Activated CD8-positive, alpha-beta memory T cell treated with anti-CD3 and anti-CD28 coated beads, Interleukin-2, amount 10 ng/mL, durations not matched to agents 7 days and 5 days (primary cell): ENCODE data around the gene GXYLT2. TPM values are rescaled to one million over a fixed set of nuclear protein-coding genes. Genes with fewer than 3 reads are reported as not detected.
"Not testable (repeated sequence)": the region's sequence is repeated elsewhere in the genome, so short reads cannot be mapped to it uniquely, and the experiment has no call there.

ENCODE experiments used
- ATAC-seq: fragments of 150-1000 bp; cut with Tn5 transposase; one replicate; pipeline ENCODE4 v1.10.0; 2021; ENCODE audit warnings: moderate library complexity
- CTCF ChIA-PET: fragments of 350-600 bp; sonication (Branson Sonifier 250); formaldehyde crosslinking; loops from one replicate; lab custom pipeline; 2021; ENCODE audit warnings: antibody characterized with exemption; lab: Charles Lee
- DNase-seq: peaks from one replicate; pipeline ENCODE4 v3.0.0-alpha.2; 2020
- H3K27ac Mint-ChIP-seq: one replicate; pipeline ENCODE4 v1.8.0; 2021; ENCODE audit warnings: mild to moderate bottlenecking, mixed read lengths
- H3K27me3 Mint-ChIP-seq: one replicate; pipeline ENCODE4 v1.8.0; 2021; ENCODE audit warnings: mixed read lengths
- H3K36me3 Mint-ChIP-seq: one replicate; pipeline ENCODE4 v1.8.0; 2021; ENCODE audit warnings: mild to moderate bottlenecking, mixed read lengths
- H3K4me1 Mint-ChIP-seq: one replicate; pipeline ENCODE4 v1.8.0; 2021; ENCODE audit warnings: mixed read lengths
- H3K4me3 Mint-ChIP-seq: one replicate; pipeline ENCODE4 v1.8.0; 2021; ENCODE audit warnings: mild to moderate bottlenecking, moderate library complexity, mixed read lengths
- H3K9me3 Mint-ChIP-seq: one replicate; pipeline ENCODE4 v1.8.0; 2022; ENCODE audit warnings: low read depth, mixed read lengths
- total RNA-seq, 2 experiments: library from RNA; stranded (reverse); gene quantifications; one replicate each; pipeline ENCODE4 v1.2.3, GENCODE V29; 2021

Gene GXYLT2
- total RNA-seq, 2 experiments from 2014 or later = not detected

DNA sequence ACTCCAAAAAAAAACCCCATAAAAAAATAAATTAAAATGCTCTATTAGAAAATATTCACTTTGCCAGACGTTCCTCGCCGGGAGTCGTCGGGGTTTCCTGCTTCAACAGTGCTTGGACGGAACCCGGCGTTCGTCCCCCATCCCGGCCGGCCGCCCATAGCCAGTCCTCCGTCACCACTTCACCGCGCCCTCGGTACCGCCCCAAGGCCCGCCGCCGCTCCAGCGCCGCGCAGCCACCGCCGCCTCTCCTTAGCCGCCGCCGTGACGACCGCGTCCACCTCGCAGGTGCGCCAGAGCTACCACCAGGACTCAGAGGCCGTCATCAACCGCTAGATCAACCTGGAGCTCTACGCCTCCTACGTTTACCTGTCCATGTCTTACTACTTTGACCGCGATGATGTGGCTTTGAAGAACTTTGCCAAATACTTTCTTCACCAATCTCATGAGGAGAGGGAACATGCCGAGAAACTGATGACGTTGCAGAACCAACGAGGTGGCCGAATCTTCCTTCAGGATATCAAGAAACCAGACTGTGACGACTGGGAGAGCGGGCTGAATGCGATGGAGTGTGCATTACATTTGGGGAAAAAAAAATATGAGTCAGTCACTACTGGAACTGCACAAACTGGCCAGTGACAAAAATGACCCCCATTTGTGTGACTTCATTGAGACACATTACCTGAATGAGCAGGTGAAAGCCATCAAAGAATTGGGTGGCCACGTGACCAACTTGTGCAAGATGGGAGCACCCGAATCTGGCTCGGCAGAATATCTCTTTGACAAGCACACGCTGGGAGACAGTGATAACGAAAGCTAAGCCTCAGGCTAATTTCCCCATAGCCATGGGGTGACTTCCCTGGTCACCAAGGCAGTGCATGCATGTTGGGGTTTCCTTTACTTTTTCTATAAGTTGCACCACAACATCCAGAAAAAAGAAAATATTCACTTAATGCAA, 41.2 kb downstream of the GXYLT2 start:
- H3K9me3 Mint-ChIP-seq, H3K4me1 Mint-ChIP-seq, CTCF ChIA-PET, ATAC-seq, H3K36me3 Mint-ChIP-seq, DNase-seq, H3K4me3 Mint-ChIP-seq, H3K27ac Mint-ChIP-seq: not testable (repeated sequence)
- peaks cover 23% of the 10 kb centered on the region for H3K27me3 Mint-ChIP-seq

- DNase-seq = no peak
- no peak overlapping the region for H3K27ac Mint-ChIP-seq
- H3K4me1 Mint-ChIP-seq = no peaks in the 10 kb centered on the region
These were observed 42.9 kb downstream of the GXYLT2 start for GRCh38 chr3:72930754-72931153.

DNA sequence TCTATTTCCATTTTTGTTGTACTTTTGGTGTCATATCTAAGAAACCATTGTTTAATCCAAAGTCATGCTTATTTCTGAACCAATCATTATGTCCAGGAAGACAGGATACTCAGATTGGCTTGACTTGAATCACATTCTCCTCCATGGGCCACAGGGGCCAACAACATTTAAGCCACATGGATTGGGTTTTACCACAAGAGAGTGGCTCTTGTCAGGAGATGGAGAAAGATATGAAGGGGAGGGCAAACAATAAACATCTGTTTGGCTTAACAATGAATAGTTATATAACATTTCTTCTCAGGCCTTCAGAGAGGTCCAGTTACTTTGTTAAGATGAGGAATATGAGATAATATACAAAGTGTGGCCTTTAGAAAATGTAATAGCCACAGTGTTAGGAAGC, 44.6 kb downstream of the GXYLT2 start:
- Mint-ChIP-seq H3K9me3 (no peaks in the 10 kb centered on the region), H3K27ac (no peak overlapping the region), H3K27me3 (peaks cover 26% of the 10 kb centered on the region), H3K4me3 (no peak overlapping the region), H3K36me3 (no peaks in the 10 kb centered on the region), H3K4me1 (no peaks in the 10 kb centered on the region)
- ATAC-seq = no peak
- no peak for DNase-seq
- CTCF ChIA-PET = no interaction called here

More at GRCh38 chr3:72930754-72931153, 42.9 kb downstream of the GXYLT2 start:
- Mint-ChIP-seq H3K9me3 (no peaks in the 10 kb centered on the region), H3K4me3 (no peak overlapping the region), H3K36me3 (no peaks in the 10 kb centered on the region), H3K27me3 (peaks cover 27% of the 10 kb centered on the region)
- CTCF ChIA-PET = no interaction called here
- no peak for ATAC-seq

DNA sequence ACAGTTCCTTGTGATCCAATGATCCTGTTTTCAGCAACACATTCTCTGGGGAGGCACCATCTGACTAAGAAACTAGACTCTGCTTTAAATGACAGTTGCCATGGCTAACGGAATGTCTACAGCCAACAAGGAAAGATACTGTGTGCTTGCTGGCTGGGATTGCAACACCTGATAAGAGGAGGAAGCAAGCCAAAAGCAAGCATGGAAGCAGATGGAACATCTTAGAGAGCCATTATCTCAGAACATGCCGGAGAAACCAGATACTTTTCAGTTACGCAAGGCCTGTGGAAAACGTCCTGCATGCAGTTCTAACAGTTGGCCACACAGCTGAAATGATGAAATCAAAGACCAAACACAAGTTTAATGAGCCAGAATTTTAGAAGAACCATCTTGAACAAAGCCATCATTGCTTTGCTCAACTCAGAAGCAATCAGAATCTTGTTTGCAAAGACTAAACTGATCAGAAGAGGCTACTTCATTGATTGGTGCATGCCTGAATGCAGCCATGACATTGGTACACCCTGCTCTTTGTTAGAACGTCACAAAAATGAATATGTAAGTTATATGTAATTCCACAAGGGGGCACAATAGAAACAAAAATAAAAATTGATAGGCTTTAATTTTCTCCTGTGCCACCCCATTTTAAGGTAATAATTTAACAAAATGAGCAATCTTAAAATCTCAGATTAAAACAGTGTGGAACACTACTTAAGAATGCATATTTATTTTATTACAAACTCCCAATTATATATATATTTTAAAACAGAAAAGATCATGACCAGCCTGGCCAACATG, 50.8 kb downstream of the GXYLT2 start:
- no peaks in the 10 kb centered on the region for H3K4me1 Mint-ChIP-seq
- peak; percentile 94 for ATAC-seq
- H3K36me3 Mint-ChIP-seq = no peaks in the 10 kb centered on the region
- H3K9me3 Mint-ChIP-seq = no peaks in the 10 kb centered on the region
- H3K4me3 Mint-ChIP-seq = no peak overlapping the region
- CTCF ChIA-PET = interaction anchor here (1.0 to 6.7 kb wide), 8 partner anchors 27 to 147 kb away, joined by 3 to 65 read pairs (median 3); no protein-coding TSS in a partner anchor
- no peak for DNase-seq
- H3K27ac Mint-ChIP-seq = no peak overlapping the region
- peaks cover 27% of the 10 kb centered on the region for H3K27me3 Mint-ChIP-seq

GRCh38 chr3:72941245-72941644, 53.4 kb downstream of the GXYLT2 start:
- ATAC-seq = no peak
- CTCF ChIA-PET = interaction anchor here (1.1 to 6.7 kb wide), 2 partner anchors 56 to 114 kb away, joined by 4 to 65 read pairs; partner anchors contain the start of gene PPP4R2
- Mint-ChIP-seq H3K9me3 (no peaks in the 10 kb centered on the region), H3K27me3 (peaks cover 15% of the 10 kb centered on the region), H3K27ac (no peak overlapping the region), H3K4me3 (no peak overlapping the region), H3K4me1 (peaks cover 12% of the 10 kb centered on the region), H3K36me3 (no peaks in the 10 kb centered on the region)
- DNase-seq = no peak

DNA sequence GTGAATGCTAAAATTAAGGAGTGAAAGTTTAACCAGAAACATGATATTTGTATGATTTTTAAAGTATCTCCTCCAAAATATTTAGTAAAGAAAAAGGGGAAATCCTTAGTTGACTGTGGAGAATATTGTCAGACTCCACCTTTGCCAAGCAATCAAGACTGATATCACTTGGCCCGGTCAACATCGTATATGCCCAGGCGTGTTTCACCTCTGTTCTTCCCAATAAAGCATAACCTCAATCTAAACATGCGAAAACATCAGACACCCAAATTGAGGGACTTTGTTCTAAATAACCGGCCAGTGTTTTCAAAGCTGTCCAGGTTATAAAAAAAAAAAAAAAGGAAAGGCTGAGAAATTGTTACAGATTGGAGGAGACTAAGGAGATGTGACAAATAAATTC, 54.6 kb downstream of the GXYLT2 start:
- CTCF ChIA-PET = interaction anchor here (6.7 kb wide), 1 partner anchor 113 kb away, joined by 65 read pairs; no protein-coding TSS in a partner anchor
- no peak for DNase-seq
- H3K4me3 Mint-ChIP-seq = no peak overlapping the region
- peaks cover 12% of the 10 kb centered on the region for H3K4me1 Mint-ChIP-seq
- no peaks in the 10 kb centered on the region for H3K36me3 Mint-ChIP-seq
- peaks cover 11% of the 10 kb centered on the region for H3K27me3 Mint-ChIP-seq
- H3K9me3 Mint-ChIP-seq = no peaks in the 10 kb centered on the region
- no peak overlapping the region for H3K27ac Mint-ChIP-seq
- no peak for ATAC-seq

GRCh38 chr3:72944696-72945095, 56.9 kb downstream of the GXYLT2 start:
- peaks cover 8% of the 10 kb centered on the region for H3K27me3 Mint-ChIP-seq
- DNase-seq = no peak
- H3K4me3 Mint-ChIP-seq = no peak overlapping the region
- no peak for ATAC-seq
- H3K9me3 Mint-ChIP-seq = no peaks in the 10 kb centered on the region
- no peaks in the 10 kb centered on the region for H3K36me3 Mint-ChIP-seq
- peaks cover 12% of the 10 kb centered on the region for H3K4me1 Mint-ChIP-seq
- H3K27ac Mint-ChIP-seq = no peak overlapping the region
- CTCF ChIA-PET = interaction anchor here (0.6 to 6.7 kb wide), 3 partner anchors 10 to 111 kb away, joined by 3 to 65 read pairs (median 3); no protein-coding TSS in a partner anchor

DNA sequence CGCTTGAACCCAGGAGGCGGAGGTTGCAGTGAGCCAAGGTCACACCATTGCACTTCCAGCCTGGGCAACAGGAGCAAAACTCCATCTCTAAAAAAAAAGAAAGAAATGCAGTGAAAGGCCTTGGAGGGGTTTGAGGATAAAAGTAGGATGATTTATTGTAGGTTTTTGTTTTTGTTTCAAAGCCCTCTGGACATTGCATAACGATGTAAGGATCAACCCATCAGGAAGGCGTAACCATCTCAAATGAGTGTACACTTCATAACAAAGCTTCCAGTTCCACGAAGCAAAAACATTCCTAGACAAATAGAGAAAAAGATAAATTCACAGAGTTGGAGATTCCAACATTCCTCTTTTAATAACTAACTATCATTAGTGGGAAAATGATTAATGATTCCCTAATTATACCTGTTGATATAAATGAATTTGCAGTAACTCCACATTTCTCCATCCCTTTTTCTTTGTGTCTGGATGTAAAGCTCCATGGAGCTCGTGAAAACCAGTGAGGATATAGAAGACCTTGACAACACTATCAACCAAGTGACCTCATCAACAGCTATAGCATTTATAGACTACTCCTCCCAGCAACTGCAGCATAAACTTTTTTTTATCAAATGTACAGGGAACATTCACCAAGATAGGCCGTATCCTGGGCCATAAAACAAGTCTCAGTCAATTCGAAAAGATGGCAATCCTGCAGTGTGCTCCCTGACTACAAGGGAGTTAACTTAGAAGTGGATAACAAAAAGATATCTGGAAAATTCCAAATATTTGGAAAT, 60.1 kb downstream of the GXYLT2 start:
- H3K27me3 Mint-ChIP-seq = peaks cover 3% of the 10 kb centered on the region
- no peak overlapping the region for H3K4me3 Mint-ChIP-seq
- H3K9me3 Mint-ChIP-seq = no peaks in the 10 kb centered on the region
- DNase-seq (no peak), ATAC-seq (no peak)
- no peaks in the 10 kb centered on the region for H3K36me3 Mint-ChIP-seq
- H3K27ac Mint-ChIP-seq = no peak overlapping the region
- CTCF ChIA-PET = interaction anchor here (1.0 to 1.7 kb wide), 2 partner anchors 51 to 138 kb away, joined by 3 to 5 read pairs; no protein-coding TSS in a partner anchor
- H3K4me1 Mint-ChIP-seq = peaks cover 34% of the 10 kb centered on the region

GRCh38 chr3:72949016-72949415, 61.2 kb downstream of the GXYLT2 start:
- Mint-ChIP-seq H3K27ac (no peak overlapping the region), H3K4me1 (peaks cover 34% of the 10 kb centered on the region), H3K27me3 (no peaks in the 10 kb centered on the region), H3K36me3 (no peaks in the 10 kb centered on the region), H3K9me3 (no peaks in the 10 kb centered on the region), H3K4me3 (no peak overlapping the region)
- no peak for DNase-seq
- CTCF ChIA-PET = no interaction called here
- no peak for ATAC-seq

- ATAC-seq = no peak
- no peak for DNase-seq
- no peak overlapping the region for H3K27ac Mint-ChIP-seq
- no peaks in the 10 kb centered on the region for H3K9me3 Mint-ChIP-seq
- H3K4me3 Mint-ChIP-seq = no peak overlapping the region
- H3K4me1 Mint-ChIP-seq = peaks cover 30% of the 10 kb centered on the region
- CTCF ChIA-PET = interaction anchor here (1.1 to 1.3 kb wide), 2 partner anchors 47 to 106 kb away, joined by 3 to 5 read pairs; partner anchors contain the start of gene PPP4R2
- H3K27me3 Mint-ChIP-seq = peaks cover 3% of the 10 kb centered on the region
- no peaks in the 10 kb centered on the region for H3K36me3 Mint-ChIP-seq
These were observed 62.5 kb downstream of the GXYLT2 start for GRCh38 chr3:72950372-72950771.

DNA sequence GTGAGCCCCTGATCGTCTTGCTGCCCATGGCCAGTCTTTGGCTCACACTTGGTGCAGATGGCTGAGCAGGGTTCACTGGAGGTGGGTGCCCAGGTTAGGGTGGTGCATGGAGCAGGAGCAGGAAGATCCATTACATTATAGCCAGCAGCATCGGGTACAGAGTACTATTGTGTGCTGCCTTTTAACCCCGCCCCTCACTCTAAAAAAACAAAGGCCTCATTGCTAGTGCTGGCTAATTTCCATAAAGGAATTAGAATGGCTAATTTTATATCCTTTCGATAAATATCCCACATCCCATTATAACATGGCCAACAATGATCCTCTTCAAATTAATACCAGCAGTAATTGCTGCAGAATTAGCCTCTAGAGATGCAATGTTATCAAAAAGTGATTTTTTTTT, 63.0 kb downstream of the GXYLT2 start:
- H3K4me1 Mint-ChIP-seq = peaks cover 25% of the 10 kb centered on the region
- no peaks in the 10 kb centered on the region for H3K9me3 Mint-ChIP-seq
- H3K27me3 Mint-ChIP-seq = peaks cover 3% of the 10 kb centered on the region
- no peak overlapping the region for H3K27ac Mint-ChIP-seq
- DNase-seq = no peak
- ATAC-seq = no peak
- no peaks in the 10 kb centered on the region for H3K36me3 Mint-ChIP-seq
- no peak overlapping the region for H3K4me3 Mint-ChIP-seq
- CTCF ChIA-PET = interaction anchor here (1.1 kb wide), 1 partner anchor 105 kb away, joined by 5 read pairs; no protein-coding TSS in a partner anchor

DNA sequence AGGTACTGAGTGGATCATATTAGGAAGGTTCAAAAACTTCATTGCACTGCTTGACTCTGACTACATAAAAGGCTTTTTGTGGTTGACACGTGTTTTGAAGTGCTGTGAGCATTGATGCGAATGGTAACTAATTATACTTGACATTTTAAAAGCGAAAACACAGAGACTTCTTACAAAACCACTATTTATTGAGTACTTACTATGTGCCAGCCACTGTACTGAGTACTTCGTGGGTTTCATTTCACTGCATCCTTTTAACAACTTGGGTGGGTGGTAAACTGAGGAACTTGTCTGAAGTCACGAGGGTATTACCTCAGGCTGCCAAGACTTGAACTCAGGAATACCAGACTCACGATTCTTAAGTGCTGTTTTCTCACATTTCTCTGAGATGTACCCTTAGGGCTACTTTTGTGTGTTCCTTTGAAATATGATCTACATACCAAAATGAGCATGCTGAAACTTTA, 63.4 kb downstream of the GXYLT2 start:
- CTCF ChIA-PET = no interaction called here
- no peak overlapping the region for H3K4me3 Mint-ChIP-seq
- DNase-seq = no peak

More for the DNA sequence above, 63.4 kb downstream of the GXYLT2 start:
- ATAC-seq = peak; percentile 47
- peaks cover 22% of the 10 kb centered on the region for H3K4me1 Mint-ChIP-seq
- H3K27me3 Mint-ChIP-seq = peaks cover 3% of the 10 kb centered on the region
- no peaks in the 10 kb centered on the region for H3K36me3 Mint-ChIP-seq
- no peaks in the 10 kb centered on the region for H3K9me3 Mint-ChIP-seq
- no peak overlapping the region for H3K27ac Mint-ChIP-seq
